ENCODE measurements around the gene FIG4. TPM values are rescaled to one million over a fixed set of nuclear protein-coding genes. Genes with fewer than 3 reads are reported as not detected.

The FIG4 gene
- total and polyA plus RNA-seq, 2 experiments from 2014 or later: 8.8 to 11.5 TPM

GRCh38 chr6:109834595-109835437, 143.7 kb downstream of the FIG4 start:
- no peak for DNase-seq
- Histone ChIP-seq H3K79me2 (ENCODE audit: insufficient read depth) (no peaks in the 10 kb centered on the region), H2AFZ (no peak overlapping the region), H3K9ac (no peak overlapping the region), H3K27ac (no peak overlapping the region), H3K4me2 (ENCODE audit: unreplicated experiment) (no peak overlapping the region), H3F3A (ENCODE audit: insufficient read depth) (no peaks in the 10 kb centered on the region), H3K36me3 (ENCODE audit: low read depth) (no peaks in the 10 kb centered on the region), H3K4me1 (ENCODE audit: insufficient read depth) (no peaks in the 10 kb centered on the region), H3K9me2 (ENCODE audit: insufficient read depth) (no peaks in the 10 kb centered on the region), H3K27me3 (replicated peaks; ENCODE audit: insufficient read depth) (no peaks in the 10 kb centered on the region), H3K4me3 (no peak overlapping the region), H3K9me3 (ENCODE audit: low read depth) (no peaks in the 10 kb centered on the region), H4K20me1 (ENCODE audit: insufficient read depth) (no peaks in the 10 kb centered on the region)
- TF ChIP-seq EZH2 (IDR thresholded peaks at IDR 0.05; ENCODE audit: insufficient read depth, poor library complexity, severe bottlenecking) (no peak), EZH2phosphoT487 (IDR thresholded peaks at IDR 0.05; ENCODE audit: insufficient read depth, low read depth) (no peak)
- in situ Hi-C loops (cut with MboI): no loop called here
- 85 to 86% methylated on average over 7 of the region's 7 CpGs for WGBS, 2 experiments (ENCODE audit: low coverage in 1 of 2, low lambda C conversion rate in 2 of 2, missing lambda C conversion rate in 2 of 2)

DNA sequence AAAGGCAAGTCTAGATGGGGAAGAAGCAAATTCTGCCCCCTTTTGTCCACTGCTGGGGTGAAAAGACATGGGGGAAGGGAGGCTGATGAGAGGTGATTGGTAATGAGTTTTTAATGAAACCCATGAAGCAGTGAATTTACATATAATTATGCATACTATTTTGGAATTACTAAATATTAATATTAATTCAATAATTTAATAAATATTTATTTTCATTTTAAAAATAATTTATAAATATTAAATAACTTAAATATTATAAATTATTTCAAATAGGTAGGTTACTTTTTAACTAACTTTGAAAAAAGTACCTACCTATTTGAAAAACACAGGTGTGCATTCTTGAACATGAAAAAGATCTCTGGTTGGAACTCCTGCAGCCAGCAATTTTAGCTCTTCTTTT, 148.9 kb downstream of the FIG4 start:
- Histone ChIP-seq H3K27me3 (replicated peaks; ENCODE audit: insufficient read depth) (no peaks in the 10 kb centered on the region), H3K9ac (no peak overlapping the region), H3K9me3 (ENCODE audit: low read depth) (no peaks in the 10 kb centered on the region), H3K36me3 (ENCODE audit: low read depth) (no peaks in the 10 kb centered on the region), H3K27ac (no peak overlapping the region), H3K9me2 (ENCODE audit: insufficient read depth) (no peaks in the 10 kb centered on the region), H2AFZ (no peak overlapping the region), H3K4me2 (ENCODE audit: unreplicated experiment) (no peak overlapping the region), H3K79me2 (ENCODE audit: insufficient read depth) (no peaks in the 10 kb centered on the region), H3K4me3 (no peak overlapping the region), H3K4me1 (ENCODE audit: insufficient read depth) (no peaks in the 10 kb centered on the region), H4K20me1 (ENCODE audit: insufficient read depth) (no peaks in the 10 kb centered on the region), H3F3A (ENCODE audit: insufficient read depth) (no peaks in the 10 kb centered on the region)
- TF ChIP-seq EZH2 (IDR thresholded peaks at IDR 0.05; ENCODE audit: insufficient read depth, poor library complexity, severe bottlenecking) (no peak), EZH2phosphoT487 (IDR thresholded peaks at IDR 0.05; ENCODE audit: insufficient read depth, low read depth) (no peak)
- in situ Hi-C loops (cut with MboI): no loop called here
- no peak for DNase-seq

DNA sequence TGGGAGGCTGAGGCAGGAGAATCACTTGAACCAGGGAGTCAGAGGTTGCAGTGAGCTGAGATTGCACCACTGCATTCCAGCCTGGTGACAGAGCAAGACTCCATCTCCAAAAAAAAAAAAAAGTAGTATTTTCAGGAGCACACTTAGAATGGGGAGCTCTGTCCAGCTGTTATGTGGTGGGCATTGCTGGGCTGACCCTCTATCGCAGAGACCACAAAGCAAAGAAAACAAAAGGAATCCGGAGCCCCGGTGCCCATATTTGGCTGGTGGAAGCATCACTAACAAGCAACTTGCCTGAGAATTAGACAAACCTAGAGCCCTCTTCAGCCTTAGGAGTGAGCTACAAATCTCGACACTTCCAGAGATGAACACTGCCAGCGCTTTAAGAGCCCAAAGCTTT, 149.7 kb downstream of the FIG4 start:
- no peak for DNase-seq
- Histone ChIP-seq H3K27ac (no peak overlapping the region), H2AFZ (no peak overlapping the region), H3K9me3 (ENCODE audit: low read depth) (no peaks in the 10 kb centered on the region), H3F3A (ENCODE audit: insufficient read depth) (no peaks in the 10 kb centered on the region), H3K4me1 (ENCODE audit: insufficient read depth) (no peaks in the 10 kb centered on the region), H3K9ac (no peak overlapping the region), H3K4me2 (ENCODE audit: unreplicated experiment) (no peak overlapping the region), H3K79me2 (ENCODE audit: insufficient read depth) (no peaks in the 10 kb centered on the region), H4K20me1 (ENCODE audit: insufficient read depth) (no peaks in the 10 kb centered on the region), H3K36me3 (ENCODE audit: low read depth) (no peaks in the 10 kb centered on the region), H3K27me3 (replicated peaks; ENCODE audit: insufficient read depth) (no peaks in the 10 kb centered on the region), H3K4me3 (no peak overlapping the region), H3K9me2 (ENCODE audit: insufficient read depth) (no peaks in the 10 kb centered on the region)
- WGBS, 2 experiments (ENCODE audit: low coverage in 1 of 2, low lambda C conversion rate in 2 of 2, missing lambda C conversion rate in 2 of 2): 92 to 98% methylated on average over 5 of the region's 5 CpGs
- TF ChIP-seq EZH2phosphoT487 (IDR thresholded peaks at IDR 0.05; ENCODE audit: insufficient read depth, low read depth): no peak
- in situ Hi-C loops (cut with MboI): no loop called here

DNA sequence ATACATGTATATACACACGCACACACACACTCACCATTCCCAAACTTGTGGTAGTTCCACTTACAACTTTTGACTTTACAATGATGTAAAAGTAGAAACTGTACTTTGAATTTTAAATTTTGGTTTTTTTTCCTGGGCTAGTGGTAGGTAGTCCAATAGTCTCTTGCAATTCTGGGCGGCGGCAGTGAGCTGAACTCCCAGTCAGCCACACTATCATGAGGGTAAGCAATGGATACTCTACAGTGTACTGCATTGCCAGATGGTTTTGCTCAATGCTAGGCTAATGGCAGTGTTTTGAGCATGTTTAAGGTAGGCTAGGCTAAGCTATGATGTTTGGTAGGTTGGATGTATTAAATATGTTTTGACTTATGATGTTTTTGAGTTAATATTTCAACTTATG, 150.8 kb downstream of the FIG4 start:
- 94 to 98% methylated on average over 3 of the region's 3 CpGs for WGBS, 2 experiments (ENCODE audit: low coverage in 1 of 2, low lambda C conversion rate in 2 of 2, missing lambda C conversion rate in 2 of 2)
- in situ Hi-C loops (cut with MboI): no loop called here

More for the DNA sequence above, 150.8 kb downstream of the FIG4 start:
- Histone ChIP-seq H3K36me3 (ENCODE audit: low read depth) (no peaks in the 10 kb centered on the region), H3K4me3 (no peak overlapping the region), H3K4me2 (ENCODE audit: unreplicated experiment) (no peak overlapping the region), H3K9me3 (ENCODE audit: low read depth) (no peaks in the 10 kb centered on the region), H3K27ac (no peak overlapping the region), H3K4me1 (ENCODE audit: insufficient read depth) (no peaks in the 10 kb centered on the region), H3F3A (ENCODE audit: insufficient read depth) (no peaks in the 10 kb centered on the region), H2AFZ (no peak overlapping the region), H3K9ac (no peak overlapping the region), H3K27me3 (replicated peaks; ENCODE audit: insufficient read depth) (no peaks in the 10 kb centered on the region), H4K20me1 (ENCODE audit: insufficient read depth) (no peaks in the 10 kb centered on the region), H3K79me2 (ENCODE audit: insufficient read depth) (no peaks in the 10 kb centered on the region), H3K9me2 (ENCODE audit: insufficient read depth) (no peaks in the 10 kb centered on the region)
- no peak for DNase-seq
- TF ChIP-seq EZH2 (IDR thresholded peaks at IDR 0.05; ENCODE audit: insufficient read depth, poor library complexity, severe bottlenecking) (no peak), EZH2phosphoT487 (IDR thresholded peaks at IDR 0.05; ENCODE audit: insufficient read depth, low read depth) (no peak)
